ENCODE measurements around the gene FGD3. TPM values are rescaled to one million over a fixed set of nuclear protein-coding genes. Genes with fewer than 3 reads are reported as not detected.

FGD3 gene
- total RNA-seq, 1 experiment from 2014 or later, result 1.8 TPM

DNA sequence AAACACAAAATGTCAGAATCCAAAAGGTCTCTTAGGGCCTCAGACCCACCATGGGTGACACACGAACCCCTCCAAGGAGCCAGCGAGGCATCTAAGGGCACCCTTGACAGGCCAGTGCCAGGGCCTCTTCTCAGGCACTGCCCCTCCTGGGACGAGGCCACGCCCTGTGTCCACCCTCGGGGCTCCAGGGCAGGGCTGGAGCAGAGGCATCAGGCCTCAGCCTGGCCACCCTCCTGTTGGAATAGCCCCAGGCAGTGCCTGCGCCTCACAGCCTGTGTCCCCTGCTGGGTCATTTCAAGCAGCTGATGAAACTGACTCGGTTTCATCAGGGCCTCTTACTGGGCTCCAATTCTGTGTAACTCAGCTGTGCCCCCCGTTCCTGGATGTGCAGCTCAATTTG lies 78.4 kb downstream of the FGD3 start:
- H3K23me2 ChIP-seq (ENCODE audit: insufficient read length, low read depth, low read length, poor library complexity, severe bottlenecking), result no peaks in the 10 kb centered on the region
- no peak overlapping the region for H3T11ph ChIP-seq (ENCODE audit: low read length)
- H3K9me3 ChIP-seq (ENCODE audit: control insufficient read depth, low read depth, low read length), result no peaks in the 10 kb centered on the region
- H4K91ac ChIP-seq (ENCODE audit: insufficient read length, low read depth, low read length), result no peak overlapping the region
- no peak overlapping the region for H3K23ac ChIP-seq (ENCODE audit: insufficient read length, low read depth, low read length)
- no peak overlapping the region for H2AK5ac ChIP-seq (ENCODE audit: insufficient read length, low read length)
- no peaks in the 10 kb centered on the region for H4K20me1 ChIP-seq (ENCODE audit: control insufficient read depth, insufficient read depth, insufficient read length)
- Mint-ChIP-seq H3K4me3 (no peak overlapping the region), H3K9me3 (no peaks in the 10 kb centered on the region), H3K4me1 (peaks cover 5 to 8% of the 10 kb centered on the region in 2 experiments), H3K27ac (no peak overlapping the region), H3K27me3 (ENCODE audit: low read depth) (no peaks in the 10 kb centered on the region), H3K36me3 (ENCODE audit: insufficient read depth in 1 of 3, low read depth in 3 of 3) (no peaks in the 10 kb centered on the region)
- H3K27ac ChIP-seq (ENCODE audit: insufficient read length, low read depth, low read length), result no peak overlapping the region
- no peaks in the 10 kb centered on the region for H3K79me1 ChIP-seq (ENCODE audit: insufficient read depth, low read depth, low read length, poor library complexity, severe bottlenecking)
- H3K79me2 ChIP-seq (ENCODE audit: insufficient read depth, low read length), result no peaks in the 10 kb centered on the region
- H2AFZ ChIP-seq (ENCODE audit: low read length), result no peak overlapping the region
- H4K8ac ChIP-seq (replicated peaks; ENCODE audit: insufficient read length, low read depth, low read length), result no peak overlapping the region
- no peak for DNase-seq
- H2BK12ac ChIP-seq (ENCODE audit: insufficient read length, low read depth, low read length), result no peak overlapping the region
- no peak overlapping the region for H2BK20ac ChIP-seq (ENCODE audit: low read depth, low read length, poor library complexity, severe bottlenecking)
- no peak overlapping the region for H3K9ac ChIP-seq (ENCODE audit: extremely low read depth, insufficient read length, low read length)
- H3K4ac ChIP-seq (ENCODE audit: low read depth, low read length), result no peak overlapping the region
- no peaks in the 10 kb centered on the region for H3K27me3 ChIP-seq (ENCODE audit: insufficient read depth, low read length)
- H2BK15ac ChIP-seq (ENCODE audit: low read depth, low read length), result no peak overlapping the region
- TF ChIP-seq, protein P1, sequence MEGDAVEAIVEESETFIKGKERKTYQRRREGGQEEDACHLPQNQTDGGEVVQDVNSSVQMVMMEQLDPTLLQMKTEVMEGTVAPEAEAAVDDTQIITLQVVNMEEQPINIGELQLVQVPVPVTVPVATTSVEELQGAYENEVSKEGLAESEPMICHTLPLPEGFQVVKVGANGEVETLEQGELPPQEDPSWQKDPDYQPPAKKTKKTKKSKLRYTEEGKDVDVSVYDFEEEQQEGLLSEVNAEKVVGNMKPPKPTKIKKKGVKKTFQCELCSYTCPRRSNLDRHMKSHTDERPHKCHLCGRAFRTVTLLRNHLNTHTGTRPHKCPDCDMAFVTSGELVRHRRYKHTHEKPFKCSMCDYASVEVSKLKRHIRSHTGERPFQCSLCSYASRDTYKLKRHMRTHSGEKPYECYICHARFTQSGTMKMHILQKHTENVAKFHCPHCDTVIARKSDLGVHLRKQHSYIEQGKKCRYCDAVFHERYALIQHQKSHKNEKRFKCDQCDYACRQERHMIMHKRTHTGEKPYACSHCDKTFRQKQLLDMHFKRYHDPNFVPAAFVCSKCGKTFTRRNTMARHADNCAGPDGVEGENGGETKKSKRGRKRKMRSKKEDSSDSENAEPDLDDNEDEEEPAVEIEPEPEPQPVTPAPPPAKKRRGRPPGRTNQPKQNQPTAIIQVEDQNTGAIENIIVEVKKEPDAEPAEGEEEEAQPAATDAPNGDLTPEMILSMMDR (conservative IDR thresholded peaks at IDR 0.05), result no peak
- H2BK5ac ChIP-seq (ENCODE audit: insufficient read length, low read length), result no peak overlapping the region
- H3K18ac ChIP-seq (ENCODE audit: insufficient read length, low read depth, low read length), result no peak overlapping the region
- no peaks in the 10 kb centered on the region; the same call in 1 of the 2 replicates for H3K4me1 ChIP-seq (ENCODE audit: insufficient read depth, low read length)
- H3K4me2 ChIP-seq (ENCODE audit: insufficient read depth, insufficient read length, low read length), result no peak overlapping the region
- no peak overlapping the region for H3K14ac ChIP-seq (ENCODE audit: insufficient read depth, low read length)
- H2BK120ac ChIP-seq (ENCODE audit: low read depth, low read length, poor library complexity, severe bottlenecking), result no peak overlapping the region
- H4K5ac ChIP-seq (ENCODE audit: insufficient read length, low read depth, low read length), result no peak overlapping the region
- WGBS (ENCODE audit: extremely low coverage, insufficient read length, low lambda C conversion rate), result no CpG with 5 or more reads among the region's 8 CpGs
- no peak overlapping the region for H3K56ac ChIP-seq (ENCODE audit: insufficient read length, low read depth, low read length)
